ENCODE measurements around the gene DSCAM. TPM values are rescaled to one million over a fixed set of nuclear protein-coding genes. Genes with fewer than 3 reads are reported as not detected.

Gene DSCAM
- total and polyA plus RNA-seq, 10 of the 15 experiments (the other 5 are each of a cell fraction or from before 2014, with no cell fraction given) = not detected

DNA sequence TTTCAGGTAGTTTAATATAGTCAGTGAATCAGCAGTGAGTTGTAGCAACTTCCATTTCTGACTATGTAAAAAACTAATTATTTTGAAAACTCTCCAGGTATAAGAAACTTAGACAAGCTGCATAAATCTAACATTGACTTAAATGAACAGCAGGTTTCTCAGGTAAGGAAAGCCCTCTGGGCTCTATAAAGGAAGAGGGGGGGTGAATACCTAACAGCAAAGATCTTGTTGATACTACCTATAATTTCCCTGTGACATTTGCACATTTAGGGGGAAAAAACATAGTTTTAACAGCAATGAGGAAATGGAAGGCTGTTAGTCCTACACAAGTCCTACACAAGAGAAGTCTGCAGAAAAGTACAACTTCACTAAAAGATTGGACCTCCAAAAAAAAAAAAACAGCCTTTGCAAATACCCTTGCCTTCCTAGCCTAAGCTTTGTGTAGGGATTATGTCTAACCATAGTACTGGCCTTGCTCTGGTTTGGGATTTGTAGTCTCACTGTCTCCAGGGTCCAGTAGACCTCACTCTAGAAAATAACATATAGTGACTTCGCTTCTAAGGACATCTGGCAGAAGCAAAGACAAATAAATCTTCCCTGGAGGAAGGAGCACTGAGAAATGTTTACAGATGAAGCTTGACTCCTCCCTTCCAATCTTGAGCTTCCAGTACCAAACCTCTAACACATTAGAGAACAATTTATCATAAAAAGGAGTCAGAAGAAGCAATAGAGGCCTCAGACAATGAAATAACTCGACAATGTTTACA, 459.8 kb downstream of the DSCAM start (continued):
- TF ChIP-seq, protein P1, sequence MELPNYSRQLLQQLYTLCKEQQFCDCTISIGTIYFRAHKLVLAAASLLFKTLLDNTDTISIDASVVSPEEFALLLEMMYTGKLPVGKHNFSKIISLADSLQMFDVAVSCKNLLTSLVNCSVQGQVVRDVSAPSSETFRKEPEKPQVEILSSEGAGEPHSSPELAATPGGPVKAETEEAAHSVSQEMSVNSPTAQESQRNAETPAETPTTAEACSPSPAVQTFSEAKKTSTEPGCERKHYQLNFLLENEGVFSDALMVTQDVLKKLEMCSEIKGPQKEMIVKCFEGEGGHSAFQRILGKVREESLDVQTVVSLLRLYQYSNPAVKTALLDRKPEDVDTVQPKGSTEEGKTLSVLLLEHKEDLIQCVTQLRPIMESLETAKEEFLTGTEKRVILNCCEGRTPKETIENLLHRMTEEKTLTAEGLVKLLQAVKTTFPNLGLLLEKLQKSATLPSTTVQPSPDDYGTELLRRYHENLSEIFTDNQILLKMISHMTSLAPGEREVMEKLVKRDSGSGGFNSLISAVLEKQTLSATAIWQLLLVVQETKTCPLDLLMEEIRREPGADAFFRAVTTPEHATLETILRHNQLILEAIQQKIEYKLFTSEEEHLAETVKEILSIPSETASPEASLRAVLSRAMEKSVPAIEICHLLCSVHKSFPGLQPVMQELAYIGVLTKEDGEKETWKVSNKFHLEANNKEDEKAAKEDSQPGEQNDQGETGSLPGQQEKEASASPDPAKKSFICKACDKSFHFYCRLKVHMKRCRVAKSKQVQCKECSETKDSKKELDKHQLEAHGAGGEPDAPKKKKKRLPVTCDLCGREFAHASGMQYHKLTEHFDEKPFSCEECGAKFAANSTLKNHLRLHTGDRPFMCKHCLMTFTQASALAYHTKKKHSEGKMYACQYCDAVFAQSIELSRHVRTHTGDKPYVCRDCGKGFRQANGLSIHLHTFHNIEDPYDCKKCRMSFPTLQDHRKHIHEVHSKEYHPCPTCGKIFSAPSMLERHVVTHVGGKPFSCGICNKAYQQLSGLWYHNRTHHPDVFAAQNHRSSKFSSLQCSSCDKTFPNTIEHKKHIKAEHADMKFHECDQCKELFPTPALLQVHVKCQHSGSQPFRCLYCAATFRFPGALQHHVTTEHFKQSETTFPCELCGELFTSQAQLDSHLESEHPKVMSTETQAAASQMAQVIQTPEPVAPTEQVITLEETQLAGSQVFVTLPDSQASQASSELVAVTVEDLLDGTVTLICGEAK (IDR thresholded peaks at IDR 0.05; ENCODE audit: borderline replicate concordance) = no peak

DNA sequence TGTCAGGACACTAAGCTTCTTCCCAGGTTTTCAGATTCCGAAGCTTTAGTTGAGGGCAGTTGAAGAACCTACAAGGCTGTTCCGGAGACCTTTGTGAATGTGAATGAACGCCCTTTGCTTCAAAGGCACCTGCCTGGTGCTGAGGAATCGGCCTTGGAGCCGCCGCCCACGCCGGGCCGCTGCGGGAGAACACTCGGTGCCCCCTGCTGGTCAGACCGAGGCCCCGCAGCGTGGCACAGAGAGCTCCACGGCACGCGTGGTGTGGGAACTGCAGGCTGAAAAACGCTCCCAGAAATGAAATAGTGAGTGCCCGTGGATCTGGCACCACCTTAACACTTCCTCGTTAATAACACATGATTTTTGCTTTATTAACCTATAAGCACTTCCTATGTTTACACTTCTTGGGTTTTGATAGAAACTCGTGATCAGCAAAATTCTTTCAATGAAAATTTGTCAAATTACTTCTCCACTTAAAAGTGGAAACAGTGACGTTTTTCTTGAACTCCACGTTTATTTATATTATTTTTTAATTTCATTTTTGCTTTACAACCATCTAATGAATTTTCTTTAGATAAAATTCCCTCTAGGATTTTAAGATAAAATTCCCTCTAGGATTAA, 460.6 kb downstream of the DSCAM start:
- RAD21 ChIA-PET (ENCODE audit: unreplicated experiment) = no interaction called here
- no peak for DNase-seq (ENCODE audit: low read depth, low spot score)
- ATAC-seq = no peak
- H3K4me3 ChIP-seq = no peak overlapping the region
- H2AFZ ChIP-seq (ENCODE audit: control insufficient read depth, low read depth, low read length) = no peak overlapping the region
- SMC1A ChIA-PET (ENCODE audit: uncharacterized antibody, unreplicated experiment) = no interaction called here
- H3K79me2 ChIP-seq (ENCODE audit: control insufficient read depth, insufficient read depth, low read length) = no peaks in the 10 kb centered on the region
- TF ChIP-seq TBL1XR1 (IDR thresholded peaks at IDR 0.05; ENCODE audit: low read depth, low read length) = no peak
- TF ChIP-seq POLR2AphosphoS2 (IDR thresholded peaks at IDR 0.05; ENCODE audit: low read depth, low read length) = no peak
- TF ChIP-seq SIN3A (IDR thresholded peaks at IDR 0.05; ENCODE audit: low read depth, low read length) = no peak
- TF ChIP-seq, protein P2, sequence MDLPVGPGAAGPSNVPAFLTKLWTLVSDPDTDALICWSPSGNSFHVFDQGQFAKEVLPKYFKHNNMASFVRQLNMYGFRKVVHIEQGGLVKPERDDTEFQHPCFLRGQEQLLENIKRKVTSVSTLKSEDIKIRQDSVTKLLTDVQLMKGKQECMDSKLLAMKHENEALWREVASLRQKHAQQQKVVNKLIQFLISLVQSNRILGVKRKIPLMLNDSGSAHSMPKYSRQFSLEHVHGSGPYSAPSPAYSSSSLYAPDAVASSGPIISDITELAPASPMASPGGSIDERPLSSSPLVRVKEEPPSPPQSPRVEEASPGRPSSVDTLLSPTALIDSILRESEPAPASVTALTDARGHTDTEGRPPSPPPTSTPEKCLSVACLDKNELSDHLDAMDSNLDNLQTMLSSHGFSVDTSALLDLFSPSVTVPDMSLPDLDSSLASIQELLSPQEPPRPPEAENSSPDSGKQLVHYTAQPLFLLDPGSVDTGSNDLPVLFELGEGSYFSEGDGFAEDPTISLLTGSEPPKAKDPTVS (IDR thresholded peaks at IDR 0.05; ENCODE audit: low read depth, low read length) = no peak
- TF ChIP-seq EGR1 (IDR thresholded peaks at IDR 0.05; ENCODE audit: borderline replicate concordance in 1 of 2, low read depth in 2 of 2, low read length in 2 of 2) = 0 out of 3 replicates have a peak, but pooled peaks of 1 of the 2 experiments have one; percentile 15
- TF ChIP-seq, protein P3, sequence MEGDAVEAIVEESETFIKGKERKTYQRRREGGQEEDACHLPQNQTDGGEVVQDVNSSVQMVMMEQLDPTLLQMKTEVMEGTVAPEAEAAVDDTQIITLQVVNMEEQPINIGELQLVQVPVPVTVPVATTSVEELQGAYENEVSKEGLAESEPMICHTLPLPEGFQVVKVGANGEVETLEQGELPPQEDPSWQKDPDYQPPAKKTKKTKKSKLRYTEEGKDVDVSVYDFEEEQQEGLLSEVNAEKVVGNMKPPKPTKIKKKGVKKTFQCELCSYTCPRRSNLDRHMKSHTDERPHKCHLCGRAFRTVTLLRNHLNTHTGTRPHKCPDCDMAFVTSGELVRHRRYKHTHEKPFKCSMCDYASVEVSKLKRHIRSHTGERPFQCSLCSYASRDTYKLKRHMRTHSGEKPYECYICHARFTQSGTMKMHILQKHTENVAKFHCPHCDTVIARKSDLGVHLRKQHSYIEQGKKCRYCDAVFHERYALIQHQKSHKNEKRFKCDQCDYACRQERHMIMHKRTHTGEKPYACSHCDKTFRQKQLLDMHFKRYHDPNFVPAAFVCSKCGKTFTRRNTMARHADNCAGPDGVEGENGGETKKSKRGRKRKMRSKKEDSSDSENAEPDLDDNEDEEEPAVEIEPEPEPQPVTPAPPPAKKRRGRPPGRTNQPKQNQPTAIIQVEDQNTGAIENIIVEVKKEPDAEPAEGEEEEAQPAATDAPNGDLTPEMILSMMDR (IDR thresholded peaks at IDR 0.05 in 2 of 3, conservative IDR thresholded peaks at IDR 0.05 in 1 of 3; ENCODE audit: control insufficient read depth in 2 of 3, extremely low read depth in 1 of 3, insufficient read depth in 1 of 3, low read depth in 3 of 3, low read length in 3 of 3) = peak in 1 of 3 experiments; percentile 22; a peak in 1 of 6 replicates
- no peaks in the 10 kb centered on the region; the same call in 2 of the 3 replicates for H3K9me3 ChIP-seq (replicated peaks; ENCODE audit: control insufficient read depth, insufficient read depth, low read length)
- H3K4me2 ChIP-seq (ENCODE audit: control insufficient read depth, insufficient read depth) = no peak overlapping the region
- POLR2A ChIA-PET = no interaction called here
- no peaks in the 10 kb centered on the region for H3K36me3 ChIP-seq (ENCODE audit: control insufficient read depth in 2 of 2, insufficient read depth in 2 of 2, low read length in 1 of 2)
- no peaks in the 10 kb centered on the region for H4K20me1 ChIP-seq (ENCODE audit: control insufficient read depth, insufficient read depth)
- no TSS peak for BruUV-seq (replicated peaks)
- H3K27me3 ChIP-seq (replicated peaks in 1 of 2; ENCODE audit: control insufficient read depth in 2 of 2, insufficient read depth in 2 of 2, low read length in 1 of 2) = no peaks in the 10 kb centered on the region
- H3K4me1 ChIP-seq (ENCODE audit: control insufficient read depth, insufficient read depth, low read length) = no peaks in the 10 kb centered on the region
- no peak for FAIRE-seq
- no peak overlapping the region for H3K27ac ChIP-seq (ENCODE audit: control insufficient read depth, insufficient read depth)
- WGBS (ENCODE audit: insufficient coverage, insufficient replicate concordance, low lambda C conversion rate, missing lambda C conversion rate) = 35% methylated on average over 23 of the region's 23 CpGs
- CTCF ChIA-PET = no interaction called here
- intact Hi-C loops (cut with micrococcal nuclease; ENCODE audit: unreplicated experiment) = no loop called here
- no peak overlapping the region for H3K9ac ChIP-seq (ENCODE audit: control insufficient read depth, insufficient read depth, low read length)
- in situ Hi-C loops (cut with MboI) = no loop called here

Measured in GM12878 (cell line).